GM21360 (cell line): ENCODE results near the gene TRIP12.
A peak's percentile ranks its signal among the peaks of the same experiment; 100 is the strongest.
"Not testable (repeated sequence)": the region's sequence is repeated elsewhere in the genome, so short reads cannot be mapped to it uniquely, and the experiment has no call there.

Experiments used
- ATAC-seq: cut with Tn5 transposase; IDR thresholded peaks from one replicate; pipeline ENCODE4 v1.9.1; 2021; ENCODE audit warnings: mild to moderate bottlenecking, moderate library complexity; ENCODE audit not compliant: unreplicated experiment

The TRIP12 gene

DNA sequence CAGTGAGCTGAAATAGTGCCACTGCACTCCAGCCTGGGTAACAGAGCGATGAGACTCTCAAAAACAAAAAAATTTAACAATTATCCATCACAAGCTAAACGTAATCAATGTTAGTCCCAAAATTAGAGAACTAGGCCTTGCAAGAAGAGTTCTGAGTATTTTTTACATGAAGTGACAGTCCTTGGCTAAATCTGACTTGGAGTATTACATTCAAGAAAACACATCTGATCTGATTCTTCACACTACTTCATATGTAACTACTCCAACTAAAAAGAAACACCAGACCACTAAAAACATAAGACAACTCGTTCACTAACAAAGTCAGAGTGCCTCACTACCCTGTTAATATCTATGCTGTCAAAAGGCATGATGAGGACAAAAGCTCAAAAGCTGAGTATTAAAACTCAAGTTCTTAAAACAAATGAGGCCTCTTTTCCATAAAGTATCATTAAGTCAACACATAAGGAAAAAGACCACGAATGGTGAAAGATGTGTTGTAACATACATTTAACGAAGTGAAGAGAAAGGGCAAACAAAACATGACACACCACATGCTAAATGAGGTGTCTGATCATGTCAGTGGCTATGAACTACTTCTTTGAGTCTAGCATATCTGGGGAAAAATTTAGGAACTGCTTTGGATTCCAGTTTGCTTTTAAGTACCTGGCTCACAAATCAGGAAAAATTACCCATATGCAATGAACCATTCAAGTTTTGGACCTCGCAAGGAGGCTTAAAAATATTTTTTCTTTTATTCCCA is 42.4 kb downstream of the TRIP12 start:
- ATAC-seq: no peak

DNA sequence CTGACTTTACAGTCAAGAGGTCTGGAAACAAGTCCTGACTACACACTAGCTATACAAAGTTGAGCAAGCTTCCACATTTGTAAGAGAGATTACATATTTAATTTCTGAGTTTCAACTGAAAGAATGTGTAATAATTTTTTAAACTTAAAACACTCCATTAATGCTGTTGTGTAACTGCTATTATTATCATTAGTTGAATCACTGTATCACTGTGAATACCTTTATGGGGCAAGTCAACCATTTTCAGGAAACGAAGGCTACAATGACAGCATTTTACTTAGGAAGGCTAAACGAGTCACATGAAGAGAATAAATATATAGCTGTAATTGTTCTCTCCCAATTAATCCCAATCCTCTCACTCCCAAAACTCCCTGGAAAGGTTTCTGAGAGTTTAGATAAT is 46.3 kb downstream of the TRIP12 start:
- ATAC-seq: no peak

DNA sequence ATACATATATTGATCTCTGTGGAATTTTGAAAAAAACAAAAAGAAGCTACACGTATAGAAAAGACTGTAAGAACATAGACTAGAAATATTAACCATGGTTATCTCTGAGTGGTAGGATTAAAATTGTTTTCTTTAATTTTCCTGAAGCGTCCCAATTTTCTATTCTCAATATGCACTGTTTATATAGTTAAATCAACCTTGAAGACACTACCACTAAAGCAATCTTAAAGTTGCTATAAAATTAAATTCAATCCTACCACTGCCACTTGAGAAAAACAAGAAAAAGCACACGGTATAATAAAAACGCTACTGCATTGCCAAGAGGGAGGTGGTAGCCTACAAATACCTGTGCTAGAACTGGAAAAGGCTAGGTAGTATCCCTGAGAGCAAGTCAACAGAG is 47.2 kb downstream of the TRIP12 start:
- ATAC-seq: no peak

DNA sequence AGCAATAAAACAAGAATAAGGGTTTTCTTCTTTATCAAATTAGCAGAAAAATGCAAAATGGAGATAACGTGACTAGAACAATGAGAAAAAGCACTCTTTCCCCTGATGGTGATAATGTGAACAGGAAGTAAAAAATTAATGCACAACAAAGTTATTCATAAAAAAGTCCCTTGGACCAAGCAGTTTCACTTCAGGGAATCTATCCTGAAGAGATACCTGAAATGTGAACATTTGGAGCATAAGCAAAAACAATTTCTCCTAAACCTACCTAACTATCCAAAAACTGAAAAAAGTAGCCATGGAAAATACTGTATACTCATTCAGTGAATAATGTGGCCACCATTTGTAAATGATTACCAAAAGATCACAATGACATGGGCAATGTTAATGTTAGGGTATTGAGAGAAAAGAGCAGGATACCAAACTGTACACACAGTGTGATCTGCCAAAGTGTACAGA is 48.7 kb downstream of the TRIP12 start:
- peak; percentile 44 for ATAC-seq

DNA sequence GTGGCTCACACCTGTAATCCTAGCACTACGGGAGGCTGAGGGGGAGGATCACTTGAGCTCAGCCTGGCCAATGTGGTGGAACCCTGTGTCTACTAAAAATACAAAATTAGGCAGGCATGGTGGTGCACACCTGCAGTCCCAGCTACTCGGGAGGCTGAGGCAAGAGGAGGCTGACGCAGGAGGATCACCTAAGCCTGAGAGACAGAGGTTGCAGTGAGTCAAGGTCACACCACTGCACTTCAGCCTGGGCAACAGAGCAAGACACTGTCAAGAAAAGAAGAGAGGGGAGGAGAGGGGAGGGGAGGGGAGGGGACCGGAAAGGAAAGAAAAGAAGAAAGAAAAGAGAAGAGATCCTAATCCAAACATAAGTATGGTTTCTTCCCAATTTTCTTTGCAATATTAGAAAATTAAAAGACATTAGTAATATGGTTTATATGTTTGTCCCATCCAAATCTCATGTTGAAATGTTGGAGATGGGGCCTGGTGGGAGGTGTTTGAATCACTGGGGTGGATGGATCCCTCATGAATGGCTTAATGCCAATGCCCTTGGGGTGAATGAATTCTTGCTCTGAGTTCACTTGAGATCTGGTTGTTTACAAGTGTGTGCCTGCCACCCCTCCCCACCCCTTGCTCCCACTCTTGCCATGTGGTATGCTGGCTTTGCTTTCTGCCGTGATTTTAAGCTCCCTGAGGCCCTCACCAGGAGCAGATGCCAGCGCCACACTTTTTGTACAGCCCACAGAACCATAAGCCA is 50.7 kb downstream of the TRIP12 start:
- ATAC-seq: no peak

DNA sequence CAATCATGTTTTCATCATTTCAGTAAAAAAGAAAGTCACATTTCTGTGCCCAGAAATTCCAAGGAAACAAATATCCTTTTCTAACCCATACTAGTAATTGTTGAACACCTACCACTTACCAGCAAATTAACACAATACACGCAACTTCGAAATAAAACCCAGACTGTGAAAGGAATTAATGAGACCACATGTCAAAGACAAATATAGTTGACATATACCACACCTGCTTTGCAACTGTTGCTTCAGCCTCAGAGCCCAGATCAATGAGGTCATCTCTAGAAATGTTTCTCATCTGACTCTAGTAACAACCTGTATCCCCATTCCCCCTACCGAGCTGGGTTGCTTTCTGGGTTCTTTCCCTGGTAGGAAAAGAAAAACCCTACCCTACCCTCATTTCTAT is 52.6 kb downstream of the TRIP12 start:
- no peak for ATAC-seq

DNA sequence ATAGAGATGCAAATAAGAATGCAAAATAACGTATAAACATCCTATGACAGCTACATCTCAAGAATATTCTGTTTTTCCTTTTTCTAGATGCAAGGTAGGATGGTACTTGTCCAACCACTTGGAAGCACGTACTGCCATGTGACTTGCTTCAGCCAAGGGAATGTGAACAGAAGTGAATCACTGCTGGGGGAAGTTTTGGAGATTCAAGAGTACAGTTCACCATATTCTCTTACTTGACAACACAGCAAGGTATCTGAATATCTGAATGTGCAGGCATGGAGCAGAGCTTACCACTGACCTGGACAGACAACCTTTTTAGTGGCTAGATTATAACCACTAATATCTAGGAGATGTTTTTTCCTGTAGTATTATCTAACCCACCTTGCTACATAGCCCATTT is 53.0 kb downstream of the TRIP12 start:
- no peak for ATAC-seq

DNA sequence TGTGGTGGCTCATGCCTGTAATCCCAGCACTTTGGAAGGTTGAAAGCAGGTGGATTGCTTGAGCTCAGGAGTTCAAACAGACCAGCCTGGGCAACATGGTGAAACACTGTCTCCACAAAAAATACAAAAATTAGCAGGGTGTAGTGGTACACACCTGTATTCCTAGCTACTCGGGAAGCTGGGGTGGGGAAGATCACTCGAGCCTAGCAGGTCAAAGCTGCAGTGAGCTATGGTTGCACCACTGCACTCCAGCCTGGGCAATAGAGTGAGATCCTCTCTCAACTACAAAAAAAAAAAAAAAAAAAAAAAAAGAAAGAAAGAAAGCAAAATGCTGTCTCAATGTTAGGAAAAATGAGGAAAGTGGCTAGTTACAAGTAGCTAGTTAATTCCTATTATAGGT is 56.8 kb downstream of the TRIP12 start:
- ATAC-seq: no peak

DNA sequence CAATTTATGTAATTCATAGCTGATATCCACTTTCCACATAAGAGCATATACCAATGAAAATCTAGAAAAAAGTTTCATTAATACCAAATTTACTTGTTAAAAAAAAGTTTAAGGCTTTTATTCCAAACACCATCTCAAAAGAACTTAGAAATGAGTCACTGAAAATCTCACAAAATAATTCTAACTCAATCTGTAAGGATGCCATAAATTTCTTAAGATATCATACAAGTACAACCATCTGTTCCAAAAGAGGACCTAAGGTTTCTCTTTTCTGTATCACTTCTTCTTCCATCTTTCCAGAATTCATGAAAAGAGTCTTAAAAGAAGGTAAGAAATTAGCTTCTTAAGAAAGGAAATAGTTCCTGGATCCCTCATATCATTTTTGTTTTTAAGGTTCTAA is 60.4 kb downstream of the TRIP12 start:
- no peak for ATAC-seq

DNA sequence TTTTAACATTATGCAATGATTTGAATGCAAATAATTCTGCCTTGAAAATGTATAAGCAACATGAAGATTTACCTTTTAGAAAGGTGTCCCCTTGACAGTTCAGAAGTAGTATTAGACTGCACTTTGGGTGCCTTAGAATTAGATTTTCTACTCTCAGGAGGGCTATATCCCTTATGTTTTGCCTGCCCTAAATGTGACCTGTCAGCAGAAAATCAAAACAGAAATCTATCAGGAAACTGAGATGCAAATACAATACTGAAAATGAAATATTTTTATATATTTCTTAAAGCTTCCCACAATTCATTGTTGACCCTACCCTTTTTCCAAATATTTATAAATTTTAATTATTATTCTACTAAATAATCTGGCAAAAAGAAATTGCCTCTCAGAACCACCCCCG is 61.5 kb downstream of the TRIP12 start:
- no peak for ATAC-seq

DNA sequence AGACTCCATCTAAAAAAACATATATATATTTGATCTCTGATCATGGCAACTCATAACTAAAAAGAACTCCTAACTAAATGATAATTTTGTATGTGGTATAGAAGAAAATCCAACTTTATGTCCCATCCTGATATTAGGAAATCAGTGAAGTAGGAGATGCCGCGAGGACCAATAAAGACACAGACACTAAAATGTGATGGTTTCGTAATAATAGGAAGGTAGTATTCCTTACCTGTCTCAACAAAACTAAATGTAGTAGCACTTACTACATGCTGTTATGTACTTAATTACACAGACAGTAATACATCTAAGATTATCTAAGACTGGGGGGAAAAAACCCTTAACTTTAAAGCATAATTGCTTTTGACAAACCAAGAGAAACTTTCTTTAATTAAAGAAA is 63.5 kb downstream of the TRIP12 start:
- ATAC-seq: no peak

DNA sequence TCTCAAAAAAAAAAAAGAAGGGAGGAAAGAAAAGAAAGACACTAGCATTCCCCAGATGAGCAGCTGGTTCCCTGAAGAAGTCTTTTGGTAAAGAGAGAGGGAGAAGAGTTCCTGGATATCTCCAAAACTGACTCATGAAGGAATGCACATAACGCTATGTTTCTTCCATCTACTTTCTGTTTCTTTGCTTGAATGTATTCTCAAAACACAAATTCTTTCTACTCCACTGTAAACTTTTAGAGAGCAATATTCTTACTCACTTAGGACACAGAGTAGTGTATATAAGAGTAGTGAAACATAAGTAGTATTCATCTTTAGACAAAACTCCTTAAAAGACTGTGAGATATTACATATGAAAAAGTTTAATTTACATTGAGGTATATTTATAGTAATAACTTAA is 64.2 kb downstream of the TRIP12 start:
- ATAC-seq: no peak

DNA sequence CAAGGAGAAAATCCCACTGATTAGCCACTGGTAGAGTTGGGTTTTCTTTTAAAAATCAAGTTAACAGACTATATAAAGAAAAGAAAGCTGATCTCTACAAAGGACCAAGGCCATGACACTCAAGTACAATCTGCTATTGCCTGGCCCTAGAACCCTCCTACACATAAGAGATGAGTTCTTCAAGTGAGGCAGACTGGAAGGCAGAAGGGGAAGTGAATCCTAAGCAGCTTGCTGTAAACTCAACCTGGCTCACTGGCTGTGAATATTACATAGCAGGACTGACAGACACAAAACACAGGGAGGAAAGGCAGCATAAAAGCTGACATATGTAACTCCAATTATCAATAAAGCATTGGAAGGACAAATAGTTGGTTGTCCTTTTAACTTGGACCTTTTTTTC is 65.4 kb downstream of the TRIP12 start:
- peak; percentile 95 for ATAC-seq

DNA sequence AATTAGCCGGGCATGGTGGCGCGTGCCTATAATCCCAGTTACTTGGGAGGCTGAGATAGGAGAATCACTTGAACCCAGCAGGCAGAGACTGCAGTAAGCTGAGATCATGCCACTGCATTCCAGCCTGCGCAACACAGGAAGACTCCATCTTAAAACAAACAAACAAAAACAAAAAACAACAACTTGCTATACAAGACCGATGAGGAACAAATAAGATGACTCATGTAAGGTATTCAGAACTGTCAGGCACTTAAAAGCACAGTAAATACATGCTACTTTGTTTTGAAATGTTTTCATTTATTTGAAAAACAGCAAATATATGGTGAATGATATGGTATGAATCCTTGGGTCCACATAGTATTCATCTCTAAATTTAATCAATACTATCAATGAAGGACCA is 66.7 kb downstream of the TRIP12 start:
- ATAC-seq: no peak

DNA sequence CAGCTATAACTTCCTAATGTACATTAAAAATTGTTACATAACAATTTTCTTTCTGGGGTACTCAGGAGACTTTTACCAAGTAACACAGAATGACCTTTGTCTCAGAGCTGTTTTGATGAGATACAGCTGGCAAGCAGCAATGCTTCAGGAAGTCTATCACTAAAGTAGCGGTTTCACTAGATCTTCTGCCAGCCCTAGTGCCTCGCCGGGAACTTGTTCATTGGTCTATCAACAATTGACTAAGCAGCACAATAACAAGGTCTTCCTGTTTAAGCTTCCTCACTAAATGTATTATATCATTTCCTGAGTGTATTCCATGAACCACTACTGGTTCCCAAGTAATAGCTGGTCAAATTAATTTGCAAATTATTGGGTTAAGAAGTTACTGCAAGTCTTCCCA is 69.2 kb downstream of the TRIP12 start:
- peak; percentile 61 for ATAC-seq

DNA sequence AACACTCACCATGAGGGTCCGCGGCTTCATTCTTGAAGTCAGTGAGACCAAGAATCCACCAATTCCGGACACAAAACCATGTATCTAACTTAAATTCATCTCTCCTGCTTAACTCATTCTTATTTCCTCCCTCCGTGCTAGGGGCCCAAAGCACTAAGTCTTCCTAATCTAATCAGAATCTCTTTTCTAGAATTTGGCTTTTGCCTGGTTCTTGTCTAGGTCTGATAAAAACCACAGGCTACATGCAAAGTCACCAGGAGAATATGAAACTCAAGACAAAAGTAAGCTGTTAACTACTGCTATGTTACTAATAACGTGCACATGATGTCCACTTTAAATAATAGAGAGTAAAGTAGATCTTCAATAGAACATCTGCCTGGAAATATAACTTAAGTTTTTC is 69.9 kb downstream of the TRIP12 start:
- ATAC-seq: no peak

DNA sequence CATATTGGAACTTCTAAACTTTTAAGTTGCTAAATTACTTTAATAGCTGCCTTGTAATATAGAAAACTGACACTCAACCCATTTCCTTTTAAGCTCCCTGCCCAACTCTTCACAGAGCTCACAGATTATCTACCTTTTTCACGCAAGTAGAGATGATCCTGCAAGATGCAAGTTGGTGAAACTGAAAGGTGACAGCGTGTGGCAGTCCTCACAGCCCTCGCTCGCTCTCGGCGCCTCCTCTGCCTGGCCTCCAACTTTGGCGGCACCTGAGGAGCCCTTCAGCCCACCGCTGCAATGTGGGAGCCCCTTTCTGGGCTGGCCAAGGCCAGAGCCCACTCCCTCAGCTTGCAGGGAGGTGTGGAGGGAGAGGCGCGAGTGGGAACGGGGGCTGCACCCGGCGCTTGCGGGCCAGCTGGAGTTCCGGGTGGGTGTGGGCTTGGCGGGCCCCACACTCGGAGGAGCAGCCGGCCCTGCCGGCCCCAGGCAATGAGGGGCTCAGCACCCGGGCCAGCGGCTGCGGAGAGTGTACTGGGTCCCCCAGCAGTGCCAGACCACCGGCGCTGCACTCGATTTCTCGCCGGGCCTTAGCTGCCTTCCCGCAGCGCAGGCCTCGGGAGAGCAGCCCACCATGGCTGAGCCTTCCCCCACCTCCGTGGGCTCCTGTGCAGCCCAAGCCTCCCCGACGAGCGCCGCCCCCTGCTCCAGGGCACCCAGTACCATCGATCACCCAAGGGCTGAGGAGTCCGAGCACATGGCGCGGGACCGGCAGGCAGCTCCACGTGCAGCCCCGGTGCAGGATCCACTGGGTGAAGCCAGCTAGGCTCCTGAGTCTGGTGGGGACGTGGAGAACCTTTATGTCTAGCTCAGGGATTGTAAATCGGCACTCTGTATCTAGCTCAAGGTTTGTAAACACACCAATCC is 71.2 kb downstream of the TRIP12 start:
- ATAC-seq: not testable (repeated sequence)

DNA sequence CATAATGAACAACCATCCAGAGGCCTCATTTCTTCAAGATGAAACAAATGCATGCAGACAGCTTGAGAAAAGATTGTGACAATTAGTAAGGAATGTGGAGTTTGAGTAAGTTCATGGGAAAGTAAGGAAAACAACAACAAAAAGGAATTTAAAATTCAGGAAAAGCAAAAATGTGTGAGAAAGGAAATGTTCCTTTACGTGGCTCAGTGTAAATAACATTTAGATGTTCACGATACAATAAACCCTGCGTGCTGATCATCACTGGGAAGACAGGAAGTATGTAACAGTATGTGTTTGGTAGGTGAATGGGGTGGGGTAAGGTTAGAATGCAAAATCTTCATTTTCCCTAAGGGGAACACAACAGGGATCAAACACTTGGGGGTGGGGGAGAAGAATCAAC is 72.7 kb downstream of the TRIP12 start:
- ATAC-seq: no peak

DNA sequence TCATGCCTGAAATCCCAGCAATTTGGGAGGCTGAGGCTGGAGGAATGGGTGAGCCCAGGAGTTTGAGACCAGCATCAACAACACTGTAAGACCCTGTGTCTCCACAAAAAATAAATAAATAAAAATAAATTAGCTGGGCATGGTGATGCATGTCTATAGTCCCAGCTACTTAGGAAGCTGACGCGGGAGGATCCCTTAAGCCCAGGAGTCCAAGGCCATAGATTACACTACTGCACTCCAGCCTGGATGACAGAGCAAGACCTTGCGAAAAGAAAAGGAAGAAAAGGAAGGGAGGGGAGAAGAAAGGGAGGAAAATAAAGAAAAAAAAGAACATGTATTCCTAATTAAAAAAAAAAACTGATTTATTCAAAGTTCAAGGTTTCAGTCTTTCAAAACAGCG is 78.2 kb downstream of the TRIP12 start:
- ATAC-seq: no peak

DNA sequence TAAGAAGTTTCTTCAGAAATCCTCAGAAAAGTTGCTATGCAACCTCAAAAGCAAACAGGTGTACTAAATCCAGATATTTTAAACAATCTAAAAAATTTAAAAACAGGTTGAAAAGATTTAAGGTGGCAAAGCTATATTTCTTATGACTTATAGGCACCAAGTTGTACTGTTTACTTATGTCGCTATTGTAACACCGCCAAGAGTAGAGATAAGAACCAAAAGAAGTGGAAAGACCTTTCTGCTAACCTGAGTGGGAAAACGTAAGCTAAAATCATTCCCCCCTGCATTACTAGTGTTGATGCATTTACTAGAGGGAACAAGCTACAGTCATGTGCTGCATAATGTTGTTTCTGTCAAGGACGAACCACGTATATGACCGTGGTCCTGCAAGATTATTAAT is 83.1 kb downstream of the TRIP12 start:
- ATAC-seq: no peak

DNA sequence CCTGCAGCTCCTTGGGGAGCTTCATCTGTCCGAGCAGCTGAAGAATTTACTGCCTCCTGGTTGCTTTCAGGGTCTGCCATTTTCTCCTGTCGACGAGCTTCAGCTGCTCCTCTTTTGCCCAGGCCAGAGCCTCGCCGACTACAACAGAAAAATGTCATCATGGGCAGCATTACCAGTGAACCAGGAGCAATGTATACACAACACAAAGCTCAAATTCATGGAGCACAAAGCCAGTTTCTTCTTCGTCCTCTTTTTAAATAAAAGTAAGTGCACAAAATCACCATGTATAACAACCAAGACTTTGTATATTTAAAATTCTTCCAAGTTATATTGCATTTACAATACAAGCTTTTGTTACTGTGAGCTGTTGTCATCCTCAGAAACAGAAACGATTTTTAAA is 85.0 kb downstream of the TRIP12 start:
- no peak for ATAC-seq
